ENCODE data around the gene ACBD5. TPM values are rescaled to one million over a fixed set of nuclear protein-coding genes. Genes with fewer than 3 reads are reported as not detected.
"Not testable (repeated sequence)": the region's sequence is repeated elsewhere in the genome, so short reads cannot be mapped to it uniquely, and the experiment has no call there.

The ACBD5 gene
- total RNA-seq, 1 donor from 2014 or later, result 22.3 TPM

DNA sequence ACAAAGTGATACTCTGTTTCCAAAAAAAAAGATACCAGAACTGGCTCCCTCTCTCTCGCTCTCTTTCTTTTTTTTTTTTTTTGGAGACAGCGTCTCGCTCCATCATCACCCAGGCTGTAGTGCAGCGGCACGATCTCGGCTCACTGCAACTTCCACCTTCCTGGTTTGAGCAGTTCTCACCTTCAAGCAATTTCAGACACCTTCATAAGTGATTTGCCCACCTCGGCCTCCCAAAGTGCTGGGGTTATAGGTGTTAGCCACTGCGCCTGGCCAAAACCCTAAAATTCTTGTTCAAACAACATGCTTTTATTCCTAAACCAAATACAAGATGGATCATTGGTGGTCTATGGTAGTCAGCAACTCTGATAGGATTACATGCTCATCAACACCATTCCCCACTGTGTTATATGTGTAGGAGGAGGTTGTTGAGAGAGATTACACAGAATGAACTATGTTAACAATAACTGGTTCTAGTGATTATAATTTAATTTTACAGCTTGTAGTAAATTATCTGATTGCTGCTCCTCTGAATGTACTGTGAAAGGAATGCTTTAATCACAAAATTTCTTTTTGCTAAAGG, 15.5 kb downstream of the ACBD5 start:
- H3K36me3 Mint-ChIP-seq (ENCODE audit: low read depth), result peaks cover 18% of the 10 kb centered on the region
- no peaks in the 10 kb centered on the region for H3K9me3 Mint-ChIP-seq
- no peak overlapping the region for H3K27ac Mint-ChIP-seq
- no peaks in the 10 kb centered on the region for H3K27me3 Mint-ChIP-seq
- no peak overlapping the region for H3K4me3 Mint-ChIP-seq
- H3K4me1 Mint-ChIP-seq, result peaks cover 7% of the 10 kb centered on the region
- DNase-seq, result no peak
- intact Hi-C loops (cut with micrococcal nuclease), result no loop called here

- H3K4me1 Mint-ChIP-seq, result peaks cover 7% of the 10 kb centered on the region
- peaks cover 21% of the 10 kb centered on the region for H3K36me3 Mint-ChIP-seq (ENCODE audit: low read depth)
- peak; percentile 80 for DNase-seq
- H3K27me3 Mint-ChIP-seq, result no peaks in the 10 kb centered on the region
- intact Hi-C loops (cut with micrococcal nuclease), result loop anchor here (1.0 kb wide), 2 partner anchors 61 to 136 kb away; no protein-coding TSS in a partner anchor
- H3K9me3 Mint-ChIP-seq, result no peaks in the 10 kb centered on the region
- H3K4me3 Mint-ChIP-seq, result no peak overlapping the region
- H3K27ac Mint-ChIP-seq, result no peak overlapping the region
Observed at GRCh38 chr10:27223964-27224363, 16.6 kb downstream of the ACBD5 start.

- no peaks in the 10 kb centered on the region for H3K27me3 Mint-ChIP-seq
- H3K36me3 Mint-ChIP-seq (ENCODE audit: low read depth), result peaks cover 42% of the 10 kb centered on the region
- DNase-seq, result no peak
- H3K4me1 Mint-ChIP-seq, result no peaks in the 10 kb centered on the region
- no peak overlapping the region for H3K27ac Mint-ChIP-seq
- intact Hi-C loops (cut with micrococcal nuclease), result no loop called here
- no peaks in the 10 kb centered on the region for H3K9me3 Mint-ChIP-seq
- H3K4me3 Mint-ChIP-seq, result no peak overlapping the region
Observed at GRCh38 chr10:27207350-27207749, 33.2 kb downstream of the ACBD5 start.

- peaks cover 29% of the 10 kb centered on the region for H3K36me3 Mint-ChIP-seq (ENCODE audit: low read depth)
- no peaks in the 10 kb centered on the region for H3K27me3 Mint-ChIP-seq
- H3K4me1 Mint-ChIP-seq, result no peaks in the 10 kb centered on the region
- intact Hi-C loops (cut with micrococcal nuclease), result no loop called here
- H3K27ac Mint-ChIP-seq, result no peak overlapping the region
- no peak overlapping the region for H3K4me3 Mint-ChIP-seq
- H3K9me3 Mint-ChIP-seq, result no peaks in the 10 kb centered on the region
- DNase-seq, result no peak
Observed at GRCh38 chr10:27203806-27204205, 36.8 kb downstream of the ACBD5 start.

DNA sequence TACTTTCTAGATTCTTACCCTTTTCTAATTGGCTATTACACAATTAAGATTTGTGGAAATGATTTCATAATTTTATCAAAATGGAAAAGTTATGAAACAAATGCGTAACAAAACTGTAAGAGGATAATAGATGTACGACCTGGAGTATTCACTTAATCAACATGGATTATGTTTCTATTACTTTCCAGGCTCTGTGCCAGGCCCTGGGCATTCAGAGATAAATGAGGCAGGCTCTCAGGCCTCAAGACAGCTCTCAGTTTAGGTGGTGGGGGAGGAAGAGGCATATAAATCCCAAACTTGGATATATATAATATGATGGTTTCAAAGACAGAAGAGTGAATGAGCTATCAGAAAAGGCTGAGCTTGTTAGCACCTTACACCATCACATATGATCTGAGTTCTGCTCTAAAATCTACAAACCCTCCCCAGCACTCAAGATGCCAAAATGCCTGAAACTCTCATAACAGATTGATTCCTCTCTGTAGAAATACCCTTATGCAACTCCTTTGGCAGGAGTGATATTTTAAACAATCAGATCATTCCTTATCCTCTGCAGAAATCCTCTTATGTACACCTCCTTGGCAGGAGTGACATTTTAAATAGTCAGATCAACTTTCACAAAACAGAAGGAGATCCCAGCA, 42.5 kb downstream of the ACBD5 start:
- Mint-ChIP-seq H3K27me3 (no peaks in the 10 kb centered on the region), H3K4me3 (no peak overlapping the region), H3K27ac (no peak overlapping the region), H3K4me1 (no peaks in the 10 kb centered on the region), H3K36me3 (ENCODE audit: low read depth) (peaks cover 14% of the 10 kb centered on the region), H3K9me3 (no peaks in the 10 kb centered on the region)
- no peak for DNase-seq
- intact Hi-C loops (cut with micrococcal nuclease), result no loop called here

GRCh38 chr10:27192284-27192683, 48.3 kb downstream of the ACBD5 start:
- no peak for DNase-seq
- Mint-ChIP-seq H3K27me3 (no peaks in the 10 kb centered on the region), H3K4me1 (no peaks in the 10 kb centered on the region), H3K4me3 (no peak overlapping the region), H3K36me3 (ENCODE audit: low read depth) (peaks cover 5% of the 10 kb centered on the region), H3K27ac (no peak overlapping the region), H3K9me3 (no peaks in the 10 kb centered on the region)
- intact Hi-C loops (cut with micrococcal nuclease), result no loop called here

DNA sequence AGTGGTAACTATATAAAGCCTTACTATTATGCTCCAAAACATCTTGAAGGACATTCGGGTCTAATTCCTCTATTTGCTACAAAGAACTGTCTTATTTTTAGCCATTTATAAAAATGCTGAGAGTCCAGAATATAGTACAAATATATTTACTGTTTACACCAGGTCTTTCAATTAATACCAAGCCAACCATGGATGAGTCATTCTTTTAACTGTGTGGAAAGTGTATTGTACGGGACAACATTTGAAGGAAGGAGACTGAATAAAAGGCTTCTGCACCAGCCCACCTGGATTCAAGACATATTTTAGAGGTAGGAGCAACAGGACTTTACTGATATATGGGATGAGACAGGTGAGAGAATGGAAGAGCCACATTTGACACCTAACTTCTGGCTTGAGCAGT, 50.1 kb downstream of the ACBD5 start:
- Mint-ChIP-seq H3K4me3 (no peak overlapping the region), H3K9me3 (no peaks in the 10 kb centered on the region), H3K36me3 (ENCODE audit: low read depth) (peaks cover 16% of the 10 kb centered on the region), H3K4me1 (no peaks in the 10 kb centered on the region), H3K27ac (no peak overlapping the region), H3K27me3 (no peaks in the 10 kb centered on the region)
- DNase-seq, result no peak
- intact Hi-C loops (cut with micrococcal nuclease), result no loop called here

GRCh38 chr10:27188897-27189296, 51.7 kb downstream of the ACBD5 start:
- Mint-ChIP-seq H3K27ac (no peak overlapping the region), H3K36me3 (ENCODE audit: low read depth) (peaks cover 28% of the 10 kb centered on the region), H3K27me3 (no peaks in the 10 kb centered on the region), H3K4me1 (no peaks in the 10 kb centered on the region), H3K4me3 (no peak overlapping the region), H3K9me3 (no peaks in the 10 kb centered on the region)
- intact Hi-C loops (cut with micrococcal nuclease), result no loop called here
- DNase-seq, result no peak

- H3K27me3 Mint-ChIP-seq, result no peaks in the 10 kb centered on the region
- intact Hi-C loops (cut with micrococcal nuclease), result no loop called here
- H3K9me3 Mint-ChIP-seq, result no peaks in the 10 kb centered on the region
- DNase-seq, result no peak
- no peak overlapping the region for H3K4me3 Mint-ChIP-seq
- H3K36me3 Mint-ChIP-seq (ENCODE audit: low read depth), result peaks cover 28% of the 10 kb centered on the region
- no peaks in the 10 kb centered on the region for H3K4me1 Mint-ChIP-seq
- H3K27ac Mint-ChIP-seq, result no peak overlapping the region
Observed at GRCh38 chr10:27188259-27188658, 52.3 kb downstream of the ACBD5 start.

DNA sequence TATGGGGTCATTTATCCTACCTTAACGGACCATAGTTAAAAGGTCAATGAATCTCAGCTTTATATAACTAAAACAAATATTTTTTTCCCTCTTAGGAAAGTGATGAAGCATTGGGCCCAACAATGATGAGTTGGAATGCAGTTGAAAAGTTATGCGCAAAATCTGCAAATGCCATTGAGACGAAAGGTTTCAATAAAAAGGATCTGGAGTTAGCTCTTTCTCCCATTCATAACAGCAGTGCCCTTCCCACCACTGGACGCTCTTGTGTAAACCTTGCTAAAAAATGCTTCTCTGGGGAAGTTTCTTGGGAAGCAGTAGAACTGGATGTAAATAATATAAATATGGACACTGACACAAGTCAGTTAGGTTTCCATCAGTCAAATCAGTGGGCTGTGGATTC, 70.7 kb downstream of the ACBD5 start:
- H3K36me3 Mint-ChIP-seq (ENCODE audit: low read depth), result peaks cover 53% of the 10 kb centered on the region
- intact Hi-C loops (cut with micrococcal nuclease), result no loop called here
- H3K27me3 Mint-ChIP-seq, result no peaks in the 10 kb centered on the region
- DNase-seq, result no peak
- H3K4me3 Mint-ChIP-seq, result no peak overlapping the region
- peak overlapping the region; percentile 20 for H3K27ac Mint-ChIP-seq
- no peaks in the 10 kb centered on the region for H3K9me3 Mint-ChIP-seq
- H3K4me1 Mint-ChIP-seq, result peaks cover 8% of the 10 kb centered on the region

DNA sequence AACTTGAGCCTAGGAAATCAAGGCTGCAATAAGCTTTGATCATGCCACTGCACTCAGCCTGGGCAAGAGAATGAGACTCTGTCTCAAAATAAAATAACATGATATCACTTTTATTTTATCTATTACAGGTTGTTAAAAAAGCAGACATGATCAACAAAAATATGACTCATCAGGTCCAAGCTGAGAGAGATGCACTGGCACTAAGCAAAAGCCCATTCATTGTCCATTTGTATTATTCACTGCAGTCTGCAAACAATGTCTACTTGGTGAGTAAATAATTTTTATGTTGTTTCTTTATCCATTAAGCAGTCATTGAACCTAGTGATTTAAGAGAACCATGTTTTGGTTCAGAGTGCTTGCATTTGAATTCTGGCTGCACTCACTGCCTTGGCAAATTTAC, 82.2 kb downstream of the ACBD5 start:
- DNase-seq, result peak; percentile 44
- H3K9me3 Mint-ChIP-seq, result no peaks in the 10 kb centered on the region
- intact Hi-C loops (cut with micrococcal nuclease), result loop anchor here (5.0 to 10.0 kb wide), 3 partner anchors 189 to 1176 kb away; no protein-coding TSS in a partner anchor
- peak overlapping the region; percentile 27 for H3K27ac Mint-ChIP-seq
- peak overlapping the region; percentile 62 for H3K4me3 Mint-ChIP-seq
- H3K27me3 Mint-ChIP-seq, result no peaks in the 10 kb centered on the region
- H3K36me3 Mint-ChIP-seq (ENCODE audit: low read depth), result peaks cover 56% of the 10 kb centered on the region
- H3K4me1 Mint-ChIP-seq, result peaks cover 13% of the 10 kb centered on the region

DNA sequence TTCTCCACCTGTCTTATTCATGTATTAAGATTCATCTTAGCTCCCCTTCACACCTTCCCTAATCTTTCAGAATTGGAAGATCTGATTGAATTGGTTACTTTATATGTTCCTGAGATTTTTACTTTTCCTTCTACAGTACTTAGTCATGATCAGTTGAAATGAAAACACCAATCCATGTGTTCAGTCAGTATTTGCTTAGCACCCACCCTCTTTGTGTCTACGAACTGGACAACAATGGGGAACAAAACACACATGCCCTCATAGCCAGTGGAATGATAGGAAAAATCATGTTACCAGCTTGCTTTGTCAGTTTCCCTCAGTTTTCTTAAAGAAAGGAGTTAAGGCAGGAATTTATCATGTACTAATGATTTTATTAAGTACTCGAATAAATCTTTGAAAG, 83.4 kb downstream of the ACBD5 start:
- DNase-seq, result peak; percentile 52
- intact Hi-C loops (cut with micrococcal nuclease), result loop anchor here (5.0 to 10.0 kb wide), 3 partner anchors 190 to 1178 kb away; no protein-coding TSS in a partner anchor
- Mint-ChIP-seq H3K27me3 (no peaks in the 10 kb centered on the region), H3K4me1 (peaks cover 23% of the 10 kb centered on the region), H3K4me3 (peak overlapping the region; percentile 92), H3K9me3 (no peaks in the 10 kb centered on the region), H3K36me3 (ENCODE audit: low read depth) (peaks cover 56% of the 10 kb centered on the region), H3K27ac (peak overlapping the region; percentile 100)

DNA sequence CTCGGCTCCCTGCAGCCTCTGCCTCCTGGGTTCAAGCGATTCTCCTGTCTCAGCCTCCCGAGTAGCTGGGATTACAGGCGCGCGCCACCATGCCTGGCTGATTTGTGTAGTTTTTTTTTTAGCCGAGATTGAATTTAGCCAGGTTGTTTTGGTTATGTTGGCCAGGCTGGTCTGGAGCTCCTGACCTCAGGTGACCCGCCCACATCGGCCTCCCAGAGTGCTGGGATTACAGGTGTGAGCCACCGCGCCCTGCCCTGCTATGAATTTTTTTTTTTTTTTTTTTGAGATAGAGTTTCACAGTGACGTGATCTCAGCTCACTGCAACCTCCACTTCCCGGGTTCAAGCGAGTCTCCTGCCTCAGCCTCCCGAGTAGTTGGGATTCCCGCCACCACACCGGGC, 84.0 kb downstream of the ACBD5 start:
- intact Hi-C loops (cut with micrococcal nuclease), result loop anchor here (1.0 to 10.0 kb wide), 4 partner anchors 191 to 1178 kb away; no protein-coding TSS in a partner anchor
- not testable (repeated sequence) for H3K9me3 Mint-ChIP-seq, H3K27me3 Mint-ChIP-seq
- Mint-ChIP-seq H3K4me1 (peaks cover 25% of the 10 kb centered on the region), H3K36me3 (ENCODE audit: low read depth) (peaks cover 53% of the 10 kb centered on the region), H3K4me3 (peak overlapping the region; percentile 92), H3K27ac (peak overlapping the region; percentile 100)
- peak; percentile 63 for DNase-seq

DNA sequence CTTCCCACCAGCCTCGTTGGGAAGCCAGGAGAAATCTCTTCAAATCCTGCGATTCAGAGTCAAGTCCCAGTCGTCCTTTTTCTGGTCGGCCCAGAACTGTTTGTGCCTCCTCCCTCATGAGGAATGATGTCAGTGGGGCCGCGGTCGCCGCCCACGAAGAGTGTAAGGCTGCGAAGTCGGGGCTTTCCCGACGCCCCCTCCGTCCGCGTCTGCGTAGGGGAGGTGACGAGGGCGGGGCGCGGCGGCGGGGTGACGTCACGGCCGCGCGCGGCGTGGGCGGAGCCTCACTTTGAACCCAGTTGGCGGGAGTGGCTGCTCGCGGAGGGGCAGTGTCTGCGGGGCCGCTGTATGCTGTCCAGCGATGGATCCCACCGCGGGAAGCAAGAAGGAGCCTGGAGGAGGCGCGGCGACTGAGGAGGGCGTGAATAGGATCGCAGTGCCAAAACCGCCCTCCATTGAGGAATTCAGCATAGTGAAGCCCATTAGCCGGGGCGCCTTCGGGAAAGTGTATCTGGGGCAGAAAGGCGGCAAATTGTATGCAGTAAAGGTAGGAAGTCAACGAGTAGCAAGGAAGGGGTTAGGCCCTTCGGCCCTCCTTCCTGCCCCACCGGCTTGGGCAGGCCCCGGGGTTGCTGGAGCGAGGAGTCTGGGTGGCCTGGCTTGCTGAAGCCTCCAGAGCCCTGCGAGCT, 85.4 kb downstream of the ACBD5 start, which contains the start of gene MASTL:
MASTL (plus strand) TSS at position 287 of the 689 bp plus-strand sequence; CDS start at position 362, 75 bp downstream.
- Mint-ChIP-seq H3K4me1 (peaks cover 34% of the 10 kb centered on the region), H3K27ac (peak within 1 kb of the TSS; percentile 100), H3K4me3 (peak within 1 kb of the TSS; percentile 92)

More for the DNA sequence above, 85.4 kb downstream of the ACBD5 start, which contains the start of gene MASTL:
- Mint-ChIP-seq H3K27me3 (no peaks in the 10 kb centered on the region), H3K9me3 (no peaks in the 10 kb centered on the region), H3K36me3 (ENCODE audit: low read depth) (peaks cover 48% of the 10 kb centered on the region)
- DNase-seq, result peak; percentile 99
- intact Hi-C loops (cut with micrococcal nuclease), result loop anchor here (1.0 to 10.0 kb wide), 8 partner anchors 54 to 1180 kb away; partner anchors contain the start of genes ABI1 and RAB18

Data from activated CD4-positive, alpha-beta T cell treated with anti-CD3 and anti-CD28 coated beads, Interleukin-2, amount 10 ng/mL, durations not matched to agents 24 days and 14 days (primary cell).